PC-3 (cell line): ENCODE data around the gene GRIP2.

ENCODE experiments used
- EZH2 ChIP-seq: fragments of 300-600 bp; sonication (generic); IDR thresholded peaks from one replicate; pipeline ENCODE4 v1.6.1; 2017; ENCODE audit warnings: antibody characterized with exemption, mild to moderate bottlenecking, low read length; ENCODE audit not compliant: unreplicated experiment
- EZH2phosphoT487 ChIP-seq: fragments of 300-600 bp; sonication (generic); IDR thresholded peaks from 2 replicates; pipeline ENCODE4 v1.6.1; 2018; ENCODE audit warnings: mild to moderate bottlenecking, antibody characterized with exemption, low read length, borderline replicate concordance
- TF ChIP-seq, protein P1 (sequence below): fragments of 300-600 bp; sonication (generic); conservative IDR thresholded peaks from 2 replicates; pipeline ENCODE4 v1.5.1; 2017; ENCODE audit warnings: antibody characterized with exemption, low read depth, mild to moderate bottlenecking, low read length

DNA sequence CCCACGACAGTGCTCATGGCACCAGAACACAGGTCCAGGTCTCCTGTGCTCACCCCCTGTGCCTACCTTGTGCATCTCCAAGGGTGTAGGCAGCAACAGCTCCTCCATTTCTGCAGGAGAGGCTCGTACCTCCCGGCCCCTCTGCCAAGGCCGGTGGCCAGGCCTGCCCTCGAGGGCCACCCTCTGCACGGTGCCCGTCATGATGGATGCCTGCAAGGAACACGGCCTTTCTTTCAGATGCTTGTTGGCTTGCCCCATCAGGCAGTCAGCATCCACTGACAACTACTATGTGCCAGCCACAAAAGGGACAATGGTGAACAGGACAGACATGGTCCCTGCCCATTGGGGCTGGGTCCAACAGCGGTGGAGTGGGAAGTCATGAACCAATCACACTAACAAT, 43.8 kb downstream of the GRIP2 start:
- TF ChIP-seq, protein P1, sequence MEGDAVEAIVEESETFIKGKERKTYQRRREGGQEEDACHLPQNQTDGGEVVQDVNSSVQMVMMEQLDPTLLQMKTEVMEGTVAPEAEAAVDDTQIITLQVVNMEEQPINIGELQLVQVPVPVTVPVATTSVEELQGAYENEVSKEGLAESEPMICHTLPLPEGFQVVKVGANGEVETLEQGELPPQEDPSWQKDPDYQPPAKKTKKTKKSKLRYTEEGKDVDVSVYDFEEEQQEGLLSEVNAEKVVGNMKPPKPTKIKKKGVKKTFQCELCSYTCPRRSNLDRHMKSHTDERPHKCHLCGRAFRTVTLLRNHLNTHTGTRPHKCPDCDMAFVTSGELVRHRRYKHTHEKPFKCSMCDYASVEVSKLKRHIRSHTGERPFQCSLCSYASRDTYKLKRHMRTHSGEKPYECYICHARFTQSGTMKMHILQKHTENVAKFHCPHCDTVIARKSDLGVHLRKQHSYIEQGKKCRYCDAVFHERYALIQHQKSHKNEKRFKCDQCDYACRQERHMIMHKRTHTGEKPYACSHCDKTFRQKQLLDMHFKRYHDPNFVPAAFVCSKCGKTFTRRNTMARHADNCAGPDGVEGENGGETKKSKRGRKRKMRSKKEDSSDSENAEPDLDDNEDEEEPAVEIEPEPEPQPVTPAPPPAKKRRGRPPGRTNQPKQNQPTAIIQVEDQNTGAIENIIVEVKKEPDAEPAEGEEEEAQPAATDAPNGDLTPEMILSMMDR = no peak
- TF ChIP-seq EZH2phosphoT487 (no peak), EZH2 (no peak)
